ENCODE data around the gene GNAQ.

- TF ChIP-seq CTCF (IDR thresholded peaks at IDR 0.05; ENCODE audit: borderline replicate concordance, extremely low read depth, low read length, poor library complexity, severe bottlenecking) (no peak), EZH2 (IDR thresholded peaks at IDR 0.05; ENCODE audit: borderline replicate concordance, low read depth, low read length, severe bottlenecking) (no peak)
These were observed 113.8 kb downstream of the GNAQ start for GRCh38 chr9:77917800-77918199.

All from DND-41 (cell line).